ENCODE data around the gene CDK14.

The CDK14 gene

DNA sequence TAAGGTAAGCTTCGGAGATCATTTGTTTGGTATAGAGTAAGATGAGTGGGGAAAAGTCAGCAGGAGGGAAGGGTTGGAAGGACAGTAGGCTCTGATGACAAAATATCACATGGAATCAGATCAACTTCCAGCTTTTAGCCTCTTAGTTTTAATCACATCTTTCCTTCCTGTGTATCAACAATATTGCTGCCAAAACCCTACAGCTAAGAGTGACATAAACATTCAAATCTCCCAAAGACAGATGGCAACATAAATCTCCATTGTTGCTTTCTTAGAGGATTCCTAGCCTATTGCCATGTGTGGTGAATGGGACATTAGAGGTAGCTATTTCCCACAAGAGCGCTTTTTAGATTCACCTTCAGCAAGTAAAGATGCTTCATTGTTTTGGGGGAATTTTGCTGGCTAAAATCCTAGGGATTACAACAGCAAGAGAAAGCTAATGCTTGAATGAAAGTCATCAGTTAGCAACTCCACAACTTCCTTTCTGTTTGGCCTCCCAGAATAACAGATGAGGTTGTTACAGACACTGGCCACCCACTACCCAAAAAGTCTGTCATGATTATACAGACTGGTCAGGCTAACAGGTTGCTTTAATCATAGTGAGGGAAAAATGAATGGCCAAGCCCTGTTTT, 632.9 kb downstream of the CDK14 start:
- TF ChIP-seq POLR2AphosphoS5 (IDR thresholded peaks at IDR 0.05; ENCODE audit: low read depth) (no peak), SPI1 (IDR thresholded peaks at IDR 0.05; ENCODE audit: borderline replicate concordance, low read depth) (no peak), GABPA (IDR thresholded peaks at IDR 0.05; ENCODE audit: low read depth) (no peak)
- TF ChIP-seq, protein P1, sequence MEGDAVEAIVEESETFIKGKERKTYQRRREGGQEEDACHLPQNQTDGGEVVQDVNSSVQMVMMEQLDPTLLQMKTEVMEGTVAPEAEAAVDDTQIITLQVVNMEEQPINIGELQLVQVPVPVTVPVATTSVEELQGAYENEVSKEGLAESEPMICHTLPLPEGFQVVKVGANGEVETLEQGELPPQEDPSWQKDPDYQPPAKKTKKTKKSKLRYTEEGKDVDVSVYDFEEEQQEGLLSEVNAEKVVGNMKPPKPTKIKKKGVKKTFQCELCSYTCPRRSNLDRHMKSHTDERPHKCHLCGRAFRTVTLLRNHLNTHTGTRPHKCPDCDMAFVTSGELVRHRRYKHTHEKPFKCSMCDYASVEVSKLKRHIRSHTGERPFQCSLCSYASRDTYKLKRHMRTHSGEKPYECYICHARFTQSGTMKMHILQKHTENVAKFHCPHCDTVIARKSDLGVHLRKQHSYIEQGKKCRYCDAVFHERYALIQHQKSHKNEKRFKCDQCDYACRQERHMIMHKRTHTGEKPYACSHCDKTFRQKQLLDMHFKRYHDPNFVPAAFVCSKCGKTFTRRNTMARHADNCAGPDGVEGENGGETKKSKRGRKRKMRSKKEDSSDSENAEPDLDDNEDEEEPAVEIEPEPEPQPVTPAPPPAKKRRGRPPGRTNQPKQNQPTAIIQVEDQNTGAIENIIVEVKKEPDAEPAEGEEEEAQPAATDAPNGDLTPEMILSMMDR (IDR thresholded peaks at IDR 0.05; ENCODE audit: insufficient read depth, low read length) = no peak
- TF ChIP-seq, protein P2, sequence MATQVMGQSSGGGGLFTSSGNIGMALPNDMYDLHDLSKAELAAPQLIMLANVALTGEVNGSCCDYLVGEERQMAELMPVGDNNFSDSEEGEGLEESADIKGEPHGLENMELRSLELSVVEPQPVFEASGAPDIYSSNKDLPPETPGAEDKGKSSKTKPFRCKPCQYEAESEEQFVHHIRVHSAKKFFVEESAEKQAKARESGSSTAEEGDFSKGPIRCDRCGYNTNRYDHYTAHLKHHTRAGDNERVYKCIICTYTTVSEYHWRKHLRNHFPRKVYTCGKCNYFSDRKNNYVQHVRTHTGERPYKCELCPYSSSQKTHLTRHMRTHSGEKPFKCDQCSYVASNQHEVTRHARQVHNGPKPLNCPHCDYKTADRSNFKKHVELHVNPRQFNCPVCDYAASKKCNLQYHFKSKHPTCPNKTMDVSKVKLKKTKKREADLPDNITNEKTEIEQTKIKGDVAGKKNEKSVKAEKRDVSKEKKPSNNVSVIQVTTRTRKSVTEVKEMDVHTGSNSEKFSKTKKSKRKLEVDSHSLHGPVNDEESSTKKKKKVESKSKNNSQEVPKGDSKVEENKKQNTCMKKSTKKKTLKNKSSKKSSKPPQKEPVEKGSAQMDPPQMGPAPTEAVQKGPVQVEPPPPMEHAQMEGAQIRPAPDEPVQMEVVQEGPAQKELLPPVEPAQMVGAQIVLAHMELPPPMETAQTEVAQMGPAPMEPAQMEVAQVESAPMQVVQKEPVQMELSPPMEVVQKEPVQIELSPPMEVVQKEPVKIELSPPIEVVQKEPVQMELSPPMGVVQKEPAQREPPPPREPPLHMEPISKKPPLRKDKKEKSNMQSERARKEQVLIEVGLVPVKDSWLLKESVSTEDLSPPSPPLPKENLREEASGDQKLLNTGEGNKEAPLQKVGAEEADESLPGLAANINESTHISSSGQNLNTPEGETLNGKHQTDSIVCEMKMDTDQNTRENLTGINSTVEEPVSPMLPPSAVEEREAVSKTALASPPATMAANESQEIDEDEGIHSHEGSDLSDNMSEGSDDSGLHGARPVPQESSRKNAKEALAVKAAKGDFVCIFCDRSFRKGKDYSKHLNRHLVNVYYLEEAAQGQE (IDR thresholded peaks at IDR 0.05; ENCODE audit: insufficient replicate concordance, low read depth) = no peak
- Histone ChIP-seq H3K4me3 (replicated peaks; ENCODE audit: insufficient read depth, low read length) (no peak overlapping the region), H3K27ac (replicated peaks) (no peak overlapping the region), H3K27me3 (ENCODE audit: insufficient read depth, poor library complexity, severe bottlenecking) (no peaks in the 10 kb centered on the region)
- no peak for DNase-seq (ENCODE audit: low read depth in 1 of 2, low spot score in 1 of 2)

DNA sequence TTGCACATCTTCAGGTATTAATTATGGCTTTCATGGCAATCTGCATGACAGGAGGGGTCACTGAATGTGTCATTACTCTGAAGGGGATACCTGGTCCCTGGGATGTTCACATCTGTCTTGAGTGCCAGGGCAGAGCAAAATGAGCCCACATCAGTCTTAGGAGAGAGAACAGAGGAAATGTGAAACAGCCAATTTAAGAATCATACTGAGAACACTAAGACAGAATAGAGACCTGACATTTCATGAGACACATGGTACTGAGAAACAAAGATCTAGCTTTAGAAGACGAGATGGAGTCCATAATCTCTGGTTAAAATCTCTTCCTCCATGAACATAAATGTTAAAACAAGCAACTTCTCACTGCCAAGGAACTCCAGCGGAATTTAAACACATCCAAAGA, 634.0 kb downstream of the CDK14 start:
- TF ChIP-seq POLR2AphosphoS5 (IDR thresholded peaks at IDR 0.05; ENCODE audit: low read depth) (no peak), SPI1 (IDR thresholded peaks at IDR 0.05; ENCODE audit: borderline replicate concordance, low read depth) (no peak), GABPA (IDR thresholded peaks at IDR 0.05; ENCODE audit: low read depth) (no peak)
- TF ChIP-seq, protein P2 (IDR thresholded peaks at IDR 0.05; ENCODE audit: insufficient replicate concordance, low read depth) = no peak
- TF ChIP-seq, protein P1 (IDR thresholded peaks at IDR 0.05; ENCODE audit: insufficient read depth, low read length) = no peak

DNA sequence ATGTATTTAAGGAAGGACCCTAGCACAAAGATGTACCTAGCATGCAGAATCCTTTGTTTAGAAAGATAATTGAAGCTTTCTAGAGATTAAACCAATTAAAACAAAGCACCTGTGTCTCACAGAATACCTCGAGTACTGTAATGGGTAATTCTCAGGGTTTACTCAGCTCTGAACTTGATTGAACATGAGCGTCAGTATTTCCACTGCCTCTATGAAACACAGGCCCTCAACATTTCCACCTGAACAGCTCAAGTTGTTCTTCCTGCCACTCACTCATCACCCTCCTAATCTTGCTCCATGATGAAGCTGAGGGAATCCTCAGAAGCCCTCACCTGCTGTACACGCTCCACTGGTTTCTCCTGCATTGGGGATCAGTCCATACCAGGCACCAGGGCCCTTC, 634.4 kb downstream of the CDK14 start:
- Histone ChIP-seq H3K4me3 (replicated peaks; ENCODE audit: insufficient read depth, low read length) (no peak overlapping the region), H3K27ac (replicated peaks) (no peak overlapping the region), H3K27me3 (ENCODE audit: insufficient read depth, poor library complexity, severe bottlenecking) (no peaks in the 10 kb centered on the region)
- no peak for DNase-seq (ENCODE audit: low read depth in 1 of 2, low spot score in 1 of 2)
- TF ChIP-seq SPI1 (IDR thresholded peaks at IDR 0.05; ENCODE audit: borderline replicate concordance, low read depth) (no peak), POLR2AphosphoS5 (IDR thresholded peaks at IDR 0.05; ENCODE audit: low read depth) (no peak), GABPA (IDR thresholded peaks at IDR 0.05; ENCODE audit: low read depth) (no peak)
- TF ChIP-seq, protein P2 (IDR thresholded peaks at IDR 0.05; ENCODE audit: insufficient replicate concordance, low read depth) = no peak
- TF ChIP-seq, protein P1 (IDR thresholded peaks at IDR 0.05; ENCODE audit: insufficient read depth, low read length) = no peak

More for the DNA sequence above, 634.0 kb downstream of the CDK14 start:
- DNase-seq (ENCODE audit: low read depth in 1 of 2, low spot score in 1 of 2) = no peak
- Histone ChIP-seq H3K4me3 (replicated peaks; ENCODE audit: insufficient read depth, low read length) (no peak overlapping the region), H3K27me3 (ENCODE audit: insufficient read depth, poor library complexity, severe bottlenecking) (no peaks in the 10 kb centered on the region), H3K27ac (replicated peaks) (no peak overlapping the region)
